GM12878 (cell line): ENCODE results near the gene KLF14. TPM values are rescaled to one million over a fixed set of nuclear protein-coding genes. Genes with fewer than 3 reads are reported as not detected.

Experiments
- ATAC-seq: fragments of 200-7000 bp; cut with Tn5 transposase; 3 replicates; pipeline ENCODE4 v1.9.1; 2020; ENCODE audit warnings: mild to moderate bottlenecking, moderate library complexity
- BruUV-seq: library from RNA; stranded (reverse); fragments of 400-500 nt; replicated peaks from 2 replicates; lab custom pipeline; 2021; lab: Mats Ljungman, UMichigan
- CTCF ChIA-PET: fragments of 300-600 bp; sonication (Branson Sonifier 250); formaldehyde crosslinking; extraction: SDS; loops from one replicate; lab custom pipeline; 2021; ENCODE audit warnings: inconsistent platforms; lab: Yijun Ruan, JAX
- POLR2A ChIA-PET: fragments of 350-600 bp; formaldehyde crosslinking; extraction: SDS; loops from one replicate; lab custom pipeline; 2021; ENCODE audit warnings: inconsistent platforms; lab: Charles Lee
- RAD21 ChIA-PET: fragments of 300-600 bp; sonication (Branson Sonifier 250); formaldehyde crosslinking; loops from one replicate; lab custom pipeline; 2023; ENCODE audit warnings: antibody characterized with exemption; ENCODE audit not compliant: unreplicated experiment; lab: Charles Lee
- SMC1A ChIA-PET: fragments of 300-600 bp; sonication (Branson Sonifier 250); formaldehyde crosslinking; loops from one replicate; lab custom pipeline; 2023; ENCODE audit not compliant: unreplicated experiment, uncharacterized antibody; lab: Charles Lee
- DNase-seq: peaks from one replicate; pipeline ENCODE4 v3.0.0-alpha.2; 2011; ENCODE audit warnings: low read depth, low spot score
- FAIRE-seq: peaks from 3 replicates; lab custom pipeline; 2011; peaks lifted over from hg19 to GRCh38; lab: Jason Lieb, UNC
- H2AFZ ChIP-seq: 2 replicates; pipeline ENCODE4 v1.6.0; 2011; ENCODE audit warnings: low read depth, low read length, control low read depth; ENCODE audit not compliant: control insufficient read depth
- H3K27ac ChIP-seq: 2 replicates; pipeline ENCODE4 v1.5.1; 2011; ENCODE audit warnings: control low read depth; ENCODE audit not compliant: control insufficient read depth, insufficient read depth
- H3K27me3 ChIP-seq, 2 experiments: replicated peaks in 1 of 2; 2 replicates each; pipeline versions ENCODE4 v1.6.0 to v1.6.1; 2011; ENCODE audit warnings: low read length in 1 of 2; ENCODE audit not compliant: control insufficient read depth in 2 of 2, insufficient read depth in 2 of 2
- H3K36me3 ChIP-seq, 2 experiments: 2 replicates each; pipeline ENCODE4 v1.5.1; 2011; ENCODE audit warnings: low read length in 1 of 2; ENCODE audit not compliant: control insufficient read depth in 2 of 2, insufficient read depth in 2 of 2
- H3K4me1 ChIP-seq: 2 replicates; pipeline ENCODE4 v1.6.1; 2011; ENCODE audit warnings: mild to moderate bottlenecking, low read length, moderate library complexity, mixed read lengths; ENCODE audit not compliant: control insufficient read depth, insufficient read depth
- H3K4me2 ChIP-seq: 2 replicates; pipeline ENCODE4 v1.6.0; 2011; ENCODE audit warnings: control low read depth; ENCODE audit not compliant: control insufficient read depth, insufficient read depth
- H3K4me3 ChIP-seq: fragments of 200-600 bp; sonication (generic); 2 replicates; pipeline ENCODE4 v1.5.1; 2016
- H3K79me2 ChIP-seq: 2 replicates; pipeline ENCODE4 v1.6.0; 2011; ENCODE audit warnings: low read length; ENCODE audit not compliant: control insufficient read depth, insufficient read depth
- H3K9ac ChIP-seq: 2 replicates; pipeline ENCODE4 v1.8.0; 2011; ENCODE audit warnings: low read length, control low read depth, mixed read lengths; ENCODE audit not compliant: control insufficient read depth, insufficient read depth
- H3K9me3 ChIP-seq: replicated peaks from 3 replicates; pipeline ENCODE4 v1.5.1; 2011; ENCODE audit warnings: mild to moderate bottlenecking, low read length; ENCODE audit not compliant: control insufficient read depth, insufficient read depth
- H4K20me1 ChIP-seq: 2 replicates; pipeline ENCODE4 v1.6.0; 2011; ENCODE audit not compliant: control insufficient read depth, insufficient read depth
- BACH1 ChIP-seq: fragments of 450-650 bp; IDR thresholded peaks from 2 replicates; pipeline ENCODE4 v1.6.1; 2017; ENCODE audit warnings: mild to moderate bottlenecking, borderline replicate concordance
- ESRRA ChIP-seq: IDR thresholded peaks from 2 replicates; pipeline ENCODE4 v1.6.1; 2012; ENCODE audit warnings: mild to moderate bottlenecking, low read length, improper control_type of control experiment
- RUNX3 ChIP-seq: IDR thresholded peaks from 2 replicates; pipeline ENCODE4 v1.6.1; 2012; ENCODE audit warnings: low read length, inconsistent platforms
- WGBS: methylation state at CpG from one replicate; pipeline ENCODE4 v1.1.6; 2016; ENCODE audit warnings: low lambda C conversion rate; ENCODE audit not compliant: insufficient replicate concordance, insufficient coverage; ENCODE audit errors: missing lambda C conversion rate; 5-methylcytosine and 5-hydroxymethylcytosine counted together
- in situ Hi-C: fragments of 300-500 bp; cut with MboI; formaldehyde crosslinking; loops from 9 replicates; pipeline ENCODE4 v1.14.3; 2018; ENCODE audit warnings: mixed read lengths
- intact Hi-C: fragments of 100-400 bp; cut with micrococcal nuclease; formaldehyde crosslinking; loops from one replicate; pipeline ENCODE4 v1.14.2; 2022; ENCODE audit not compliant: unreplicated experiment
- polyA plus RNA-seq, 11 experiments: library from polyadenylated mRNA; depleted of rRNA in 4 of 11; unstranded in 6 of 11; stranded (reverse) in 5 of 11; fragments of >200 nt; fragmentation: Nextera tagmentation in 4 of 11; fragmentation: Illumina TruSeq in 1 of 11; extraction: Ambion mirVana in 4 of 11; extraction: Trizol in 1 of 11; gene quantifications; 1 replicate in 1 of 11; 2 replicates in 10 of 11; pipeline versions ENCODE4 v1.2.1 to v1.2.3, GENCODE V29; 2011 to 2016; ENCODE audit warnings: inconsistent platforms in 2 of 11, missing spikeins in 2 of 11, low read depth in 1 of 11
- total RNA-seq, 4 experiments: library from RNA; depleted of rRNA in 3 of 4; stranded (reverse); fragments of >200 nt in 3 of 4; fragmentation: Illumina TruSeq in 1 of 4; extraction: Trizol in 1 of 4; gene quantifications; 2 replicates each; pipeline versions ENCODE4 v1.2.1 to v1.2.3, GENCODE V29; 2013 to 2021
- TF ChIP-seq, protein P1 (sequence below): fragments of 450-650 bp; IDR thresholded peaks from 2 replicates; pipeline ENCODE4 v1.6.1; 2017; ENCODE audit warnings: mild to moderate bottlenecking

The KLF14 gene
- total and polyA plus RNA-seq, 10 of the 15 experiments (the other 5 are each of a cell fraction or from before 2014, with no cell fraction given) = 0.06 TPM; not detected in 9

DNA sequence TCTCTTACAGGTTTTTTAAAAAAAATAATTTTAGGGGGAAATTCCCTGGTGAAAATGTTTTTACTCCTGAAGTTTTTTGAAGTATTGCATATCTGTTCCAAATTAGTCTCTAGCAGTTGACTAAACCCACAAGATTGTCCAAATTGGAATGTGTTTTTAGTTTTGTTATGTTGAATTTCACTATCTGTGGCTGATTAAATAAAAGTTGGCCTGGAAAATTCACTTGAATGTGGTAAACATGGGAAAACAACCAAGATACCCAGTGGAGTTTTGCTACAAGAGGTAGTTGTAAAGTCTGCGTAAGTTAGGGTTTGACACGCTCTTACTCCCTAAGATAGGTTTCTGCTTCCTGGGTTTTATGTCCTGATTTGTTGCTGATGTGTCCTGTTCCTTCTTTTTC, 51.0 kb downstream of the KLF14 start:
- DNase-seq (no peak), FAIRE-seq (no peak)
- ChIA-PET CTCF (no interaction called here), POLR2A (no interaction called here)
- Histone ChIP-seq H3K79me2 (no peaks in the 10 kb centered on the region), H3K4me3 (no peak overlapping the region), H2AFZ (no peak overlapping the region), H3K9ac (no peak overlapping the region), H3K36me3 (no peaks in the 10 kb centered on the region)
- WGBS = 97% methylated on average over 2 of the region's 2 CpGs
- TF ChIP-seq, protein P1, sequence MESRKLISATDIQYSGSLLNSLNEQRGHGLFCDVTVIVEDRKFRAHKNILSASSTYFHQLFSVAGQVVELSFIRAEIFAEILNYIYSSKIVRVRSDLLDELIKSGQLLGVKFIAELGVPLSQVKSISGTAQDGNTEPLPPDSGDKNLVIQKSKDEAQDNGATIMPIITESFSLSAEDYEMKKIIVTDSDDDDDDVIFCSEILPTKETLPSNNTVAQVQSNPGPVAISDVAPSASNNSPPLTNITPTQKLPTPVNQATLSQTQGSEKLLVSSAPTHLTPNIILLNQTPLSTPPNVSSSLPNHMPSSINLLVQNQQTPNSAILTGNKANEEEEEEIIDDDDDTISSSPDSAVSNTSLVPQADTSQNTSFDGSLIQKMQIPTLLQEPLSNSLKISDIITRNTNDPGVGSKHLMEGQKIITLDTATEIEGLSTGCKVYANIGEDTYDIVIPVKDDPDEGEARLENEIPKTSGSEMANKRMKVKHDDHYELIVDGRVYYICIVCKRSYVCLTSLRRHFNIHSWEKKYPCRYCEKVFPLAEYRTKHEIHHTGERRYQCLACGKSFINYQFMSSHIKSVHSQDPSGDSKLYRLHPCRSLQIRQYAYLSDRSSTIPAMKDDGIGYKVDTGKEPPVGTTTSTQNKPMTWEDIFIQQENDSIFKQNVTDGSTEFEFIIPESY = no peak
- no peak for TF ChIP-seq RUNX3
- TF ChIP-seq BACH1 = no peak
- TF ChIP-seq ESRRA = no peak
- TF ChIP-seq, all 136 proteins: peak for 0
- ChIA-PET RAD21 (no interaction called here), SMC1A (no interaction called here)
- intact Hi-C loops (no loop called here), in situ Hi-C loops (no loop called here)
- H3K4me2 ChIP-seq = no peak overlapping the region
- BruUV-seq = no TSS peak
- H3K9me3 ChIP-seq = no peaks in the 10 kb centered on the region
- H3K27me3 ChIP-seq = no peaks in the 10 kb centered on the region
- no peaks in the 10 kb centered on the region for H4K20me1 ChIP-seq
- no peak for ATAC-seq
- no peak overlapping the region for H3K27ac ChIP-seq
- H3K4me1 ChIP-seq = no peaks in the 10 kb centered on the region

Other genes starting within 250 kb of the KLF14 start
- 10.2 and 10.3 TPM in 2 replicates for gene MEST, start 242.1 kb downstream of the KLF14 start, total RNA-seq (2014; rRNA removed)
- 8.0 and 8.2 TPM in 2 replicates for gene MEST, start 242.1 kb downstream of the KLF14 start, total RNA-seq (2014; rRNA removed; fragmentation: Illumina TruSeq; extraction: Trizol)
- 8.2 and 10.1 TPM in 2 replicates for gene MEST, start 242.1 kb downstream of the KLF14 start, total RNA-seq (2021)
- 1.0 and 1.9 TPM in 2 replicates for gene MEST, start 242.1 kb downstream of the KLF14 start, polyA plus RNA-seq (2011; rRNA removed)
- 10.2 and 13.0 TPM in 2 replicates for gene MEST, start 242.1 kb downstream of the KLF14 start, polyA plus RNA-seq (2014; fragmentation: Illumina TruSeq; extraction: Trizol)
- gene MEST, start 242.1 kb downstream of the KLF14 start, polyA plus RNA-seq (2014; fragmentation: Nextera tagmentation; extraction: Ambion mirVana) = 10 to 100 TPM in 1 of 2 experiments, 1 to 10 TPM in 1; 8.3 to 18.2 TPM
- 5.4 and 6.3 TPM in 2 replicates for gene MEST, start 242.1 kb downstream of the KLF14 start, polyA plus RNA-seq (2014; rRNA removed)
- 1 to 10 TPM; 6.6 to 7.2 TPM for gene MEST, start 242.1 kb downstream of the KLF14 start, polyA plus RNA-seq (2016; fragmentation: Nextera tagmentation; extraction: Ambion mirVana)
- 17.7 and 20.7 TPM in 2 replicates for gene COPG2, start 65.5 kb downstream of the KLF14 start, total RNA-seq (2014; rRNA removed)
- gene COPG2, start 65.5 kb downstream of the KLF14 start, total RNA-seq (2014; rRNA removed; fragmentation: Illumina TruSeq; extraction: Trizol) = 15.7 and 16.6 TPM in 2 replicates
- 23.8 and 25.2 TPM in 2 replicates for gene COPG2, start 65.5 kb downstream of the KLF14 start, total RNA-seq (2021)
- gene COPG2, start 65.5 kb downstream of the KLF14 start, polyA plus RNA-seq (2011; rRNA removed) = 37.8 and 47.4 TPM in 2 replicates
- gene COPG2, start 65.5 kb downstream of the KLF14 start, polyA plus RNA-seq (2014; fragmentation: Illumina TruSeq; extraction: Trizol) = 29.6 and 38.4 TPM in 2 replicates
- 1 to 10 TPM; 3.4 to 3.9 TPM for gene COPG2, start 65.5 kb downstream of the KLF14 start, polyA plus RNA-seq (2014; fragmentation: Nextera tagmentation; extraction: Ambion mirVana)
- gene COPG2, start 65.5 kb downstream of the KLF14 start, polyA plus RNA-seq (2014; rRNA removed) = 16.8 and 21.3 TPM in 2 replicates
- 1 to 10 TPM; 4.0 to 4.2 TPM for gene COPG2, start 65.5 kb downstream of the KLF14 start, polyA plus RNA-seq (2016; fragmentation: Nextera tagmentation; extraction: Ambion mirVana)
- gene TSGA13, start 47.7 kb downstream of the KLF14 start, total RNA-seq (2014; rRNA removed) = not detected in 2 replicates
- not detected in 2 replicates for gene TSGA13, start 47.7 kb downstream of the KLF14 start, total RNA-seq (2014; rRNA removed; fragmentation: Illumina TruSeq; extraction: Trizol)
- gene TSGA13, start 47.7 kb downstream of the KLF14 start, total RNA-seq (2021) = not detected in 2 replicates
- not detected in 2 replicates for gene TSGA13, start 47.7 kb downstream of the KLF14 start, polyA plus RNA-seq (2011; rRNA removed)
- gene TSGA13, start 47.7 kb downstream of the KLF14 start, polyA plus RNA-seq (2014; fragmentation: Illumina TruSeq; extraction: Trizol) = not detected in 2 replicates
- gene TSGA13, start 47.7 kb downstream of the KLF14 start, polyA plus RNA-seq (2014; fragmentation: Nextera tagmentation; extraction: Ambion mirVana) = not detected
- gene TSGA13, start 47.7 kb downstream of the KLF14 start, polyA plus RNA-seq (2014; rRNA removed) = not detected in 2 replicates
- not detected for gene TSGA13, start 47.7 kb downstream of the KLF14 start, polyA plus RNA-seq (2016; fragmentation: Nextera tagmentation; extraction: Ambion mirVana)